H1 (cell line): ENCODE results near the gene CAMK1G. TPM values are rescaled to one million over a fixed set of nuclear protein-coding genes. Genes with fewer than 3 reads are reported as not detected.

Source experiments
- CTCF ChIA-PET: fragments of 300-600 bp; sonication (Branson Sonifier 250); formaldehyde crosslinking; loops from one replicate; lab custom pipeline; 2021; ENCODE audit not compliant: partially characterized antibody; lab: Charles Lee
- POLR2A ChIA-PET: fragments of 300-600 bp; sonication (Branson Sonifier 250); formaldehyde crosslinking; loops from one replicate; lab custom pipeline; 2021; ENCODE audit warnings: inconsistent platforms; ENCODE audit not compliant: partially characterized antibody; lab: Charles Lee
- DNase-seq, 2 experiments: peaks; one replicate each; pipeline versions ENCODE4 v3.0.0 to v3.0.0-alpha.2; 2010 to 2022; ENCODE audit warnings: low spot score in 2 of 2, low read depth in 1 of 2, mixed read lengths in 1 of 2
- FAIRE-seq: peaks from 2 replicates; lab custom pipeline; 2011; peaks lifted over from hg19 to GRCh38; lab: Jason Lieb, UNC
- H2AFZ ChIP-seq: 2 replicates; pipeline ENCODE4 v1.8.1; 2012; ENCODE audit warnings: low read length, inconsistent platforms
- H2AK5ac ChIP-seq: 2 replicates; pipeline ENCODE4 v1.6.1; 2013; ENCODE audit warnings: low read depth, low read length
- H2BK120ac ChIP-seq: replicated peaks from 2 replicates; pipeline ENCODE3; 2013; ENCODE audit warnings: low read depth, low read length, inconsistent platforms
- H2BK12ac ChIP-seq: 2 replicates; pipeline ENCODE4 v1.6.1; 2013; ENCODE audit warnings: low read depth, low read length
- H2BK15ac ChIP-seq: 2 replicates; pipeline ENCODE4 v1.6.1; 2013; ENCODE audit warnings: low read length
- H2BK20ac ChIP-seq: 2 replicates; pipeline ENCODE4 v1.6.1; 2013; ENCODE audit warnings: low read length
- H2BK5ac ChIP-seq: 2 replicates; pipeline ENCODE4 v1.6.1; 2013; ENCODE audit warnings: low read depth, low read length
- H3K14ac ChIP-seq: 2 replicates; pipeline ENCODE4 v1.6.1; 2013; ENCODE audit warnings: inconsistent platforms; ENCODE audit not compliant: insufficient read length
- H3K18ac ChIP-seq: 2 replicates; pipeline ENCODE4 v1.6.1; 2013; ENCODE audit warnings: low read length; ENCODE audit errors: extremely low read depth
- H3K23ac ChIP-seq: 2 replicates; pipeline ENCODE4 v1.6.1; 2013; ENCODE audit warnings: inconsistent platforms; ENCODE audit not compliant: insufficient read length
- H3K23me2 ChIP-seq: 2 replicates; pipeline ENCODE4 v1.6.1; 2013; ENCODE audit warnings: low read depth, low read length
- H3K27ac ChIP-seq: 2 replicates; pipeline ENCODE4 v1.6.1; 2011; ENCODE audit warnings: low read depth, low read length, inconsistent platforms
- H3K27me3 ChIP-seq, 4 experiments: replicated peaks in 1 of 4; 1 replicate in 1 of 4; 2 replicates in 3 of 4; pipeline versions ENCODE4 v1.6.1 to v1.8.1; 2011 to 2013; ENCODE audit warnings: low read length in 3 of 4, mild to moderate bottlenecking in 3 of 4, inconsistent platforms in 2 of 4, mixed read lengths in 2 of 4, moderate library complexity in 1 of 4; ENCODE audit not compliant: control insufficient read depth in 3 of 4, insufficient read depth in 3 of 4; ENCODE audit errors: extremely low read depth in 1 of 4
- H3K36me3 ChIP-seq, 4 experiments: 2 replicates each; pipeline versions ENCODE4 v1.6.1 to v1.8.1; 2011 to 2013; ENCODE audit warnings: mild to moderate bottlenecking in 4 of 4, low read length in 3 of 4, moderate library complexity in 2 of 4, control low read depth in 1 of 4, inconsistent platforms in 1 of 4; ENCODE audit not compliant: insufficient read depth in 4 of 4, control insufficient read depth in 2 of 4
- H3K4ac ChIP-seq: replicated peaks from 2 replicates; pipeline ENCODE3; 2013; ENCODE audit warnings: low read length, low read depth, mixed read lengths, inconsistent platforms; ENCODE audit not compliant: insufficient read length
- H3K4me1 ChIP-seq, 4 experiments: replicated peaks in 1 of 4; 1 replicate in 1 of 4; 2 replicates in 3 of 4; pipeline versions ENCODE4 v1.6.1 to v1.8.1; 2011 to 2013; ENCODE audit warnings: low read length in 3 of 4, inconsistent platforms in 2 of 4, mixed read lengths in 1 of 4; ENCODE audit not compliant: insufficient read depth in 4 of 4, control insufficient read depth in 3 of 4
- H3K4me2 ChIP-seq, 2 experiments: 2 replicates each; pipeline versions ENCODE4 v1.6.1 to v1.8.1; 2011 to 2013; ENCODE audit warnings: low read depth in 2 of 2, low read length in 2 of 2, control low read depth in 1 of 2, inconsistent platforms in 1 of 2, mild to moderate bottlenecking in 1 of 2; ENCODE audit not compliant: insufficient read depth in 1 of 2
- H3K4me3 ChIP-seq, 4 experiments: fragments of 200-600, 300-600 bp in 1 of 4; sonication (generic), shearing (Covaris generic), sonication (Bioruptor Twin) in 1 of 4; 2 replicates each; pipeline versions ENCODE4 v1.5.1 to v1.8.1; 2011 to 2016; ENCODE audit warnings: low read length in 4 of 4, low read depth in 3 of 4, control low read depth in 2 of 4, inconsistent platforms in 2 of 4, mild to moderate bottlenecking in 2 of 4, mixed read lengths in 1 of 4, moderate library complexity in 1 of 4; ENCODE audit not compliant: insufficient read depth in 2 of 4; ENCODE audit errors: extremely low read depth in 1 of 4
- H3K56ac ChIP-seq: replicated peaks from 2 replicates; pipeline ENCODE3; 2013; ENCODE audit warnings: low read depth, mild to moderate bottlenecking, mixed read lengths, low read length, inconsistent platforms; ENCODE audit not compliant: insufficient read length
- H3K79me1 ChIP-seq: 2 replicates; pipeline ENCODE4 v1.6.1; 2013; ENCODE audit warnings: low read depth, low read length, control low read depth
- H3K79me2 ChIP-seq, 2 experiments: 2 replicates each; pipeline versions ENCODE4 v1.6.1 to v1.8.1; 2012 to 2013; ENCODE audit warnings: low read length in 2 of 2, mild to moderate bottlenecking in 2 of 2, inconsistent platforms in 1 of 2; ENCODE audit not compliant: insufficient read depth in 2 of 2, control insufficient read depth in 1 of 2
- H3K9ac ChIP-seq, 4 experiments: replicated peaks in 1 of 4; 1 replicate in 1 of 4; 2 replicates in 3 of 4; pipeline versions ENCODE4 v1.6.1 to v1.8.1; 2011 to 2013; ENCODE audit warnings: low read depth in 3 of 4, low read length in 3 of 4, control low read depth in 2 of 4, mild to moderate bottlenecking in 2 of 4, moderate library complexity in 2 of 4, inconsistent platforms in 1 of 4; ENCODE audit errors: extremely low read depth in 1 of 4
- H3K9me3 ChIP-seq, 2 experiments: 2 replicates each; pipeline versions ENCODE4 v1.6.1 to v1.8.1; 2012 to 2013; ENCODE audit warnings: mild to moderate bottlenecking in 2 of 2, moderate library complexity in 2 of 2, control low read depth in 1 of 2, inconsistent platforms in 1 of 2, low read depth in 1 of 2, low read length in 1 of 2, mixed read lengths in 1 of 2; ENCODE audit not compliant: insufficient read depth in 2 of 2
- H4K20me1 ChIP-seq, 2 experiments: replicated peaks in 1 of 2; 2 replicates each; pipeline versions ENCODE3 to v1.8.1; 2011 to 2013; ENCODE audit warnings: inconsistent platforms in 2 of 2, low read length in 2 of 2, mild to moderate bottlenecking in 1 of 2; ENCODE audit not compliant: insufficient read depth in 2 of 2, control insufficient read depth in 1 of 2
- H4K5ac ChIP-seq: 2 replicates; pipeline ENCODE4 v1.6.1; 2013; ENCODE audit warnings: low read length, low read depth, mixed read lengths, inconsistent platforms; ENCODE audit not compliant: insufficient read length
- H4K8ac ChIP-seq: 2 replicates; pipeline ENCODE4 v1.8.0; 2013; ENCODE audit warnings: mild to moderate bottlenecking, moderate library complexity, low read length, inconsistent platforms; ENCODE audit not compliant: insufficient read depth; ENCODE audit errors: extremely low read depth
- H4K91ac ChIP-seq: replicated peaks from 2 replicates; pipeline ENCODE3; 2013; ENCODE audit warnings: low read length, mixed read lengths, inconsistent platforms; ENCODE audit not compliant: insufficient read length
- ATF3 ChIP-seq: IDR thresholded peaks from 2 replicates; pipeline ENCODE4 v1.6.1; 2011; ENCODE audit warnings: low read depth, mild to moderate bottlenecking, low read length; ENCODE audit not compliant: insufficient read depth
- CTCF ChIP-seq, 3 experiments: IDR thresholded peaks; 1 replicate in 2 of 3; 2 replicates in 1 of 3; pipeline versions ENCODE4 v1.5.1 to v1.6.1; 2011; ENCODE audit warnings: low read length in 3 of 3, mild to moderate bottlenecking in 3 of 3, inconsistent platforms in 2 of 3, low read depth in 1 of 3, moderate library complexity in 1 of 3; ENCODE audit not compliant: insufficient read depth in 1 of 3; ENCODE audit errors: control extremely low read depth in 1 of 3
- MAX ChIP-seq: IDR thresholded peaks from 2 replicates; pipeline ENCODE4 v1.6.1; 2012; ENCODE audit warnings: inconsistent platforms
- RXRA ChIP-seq: IDR thresholded peaks from 2 replicates; pipeline ENCODE4 v1.6.1; 2011; ENCODE audit warnings: low read depth, mild to moderate bottlenecking, low read length, moderate library complexity; ENCODE audit not compliant: insufficient read depth
- SP2 ChIP-seq: IDR thresholded peaks from 2 replicates; pipeline ENCODE4 v1.6.1; 2012; ENCODE audit warnings: mild to moderate bottlenecking, low read length, inconsistent platforms
- WGBS, 2 experiments: shearing (Covaris generic) in 1 of 2; methylation state at CpG; one replicate each; pipeline versions ENCODE4 v1.1.6 to v1.1.7; 2013 to 2015; ENCODE audit warnings: low lambda C conversion rate in 2 of 2, mixed read lengths in 2 of 2, inconsistent platforms in 1 of 2, low coverage in 1 of 2, missing lambda C conversion rate in 1 of 2; ENCODE audit not compliant: insufficient replicate concordance in 2 of 2, insufficient coverage in 1 of 2, insufficient read length in 1 of 2; ENCODE audit errors: extremely low coverage in 1 of 2, missing lambda C conversion rate in 1 of 2; 5-methylcytosine and 5-hydroxymethylcytosine counted together
- polyA plus RNA-seq, 7 experiments: library from polyadenylated mRNA; depleted of rRNA in 3 of 7; stranded (reverse) in 5 of 7; unstranded in 2 of 7; fragments of >200 nt in 5 of 7; fragments of 200-250 nt in 2 of 7; gene quantifications; 1 replicate in 5 of 7; 2 replicates in 1 of 7; 4 replicates in 1 of 7; pipeline versions ENCODE4 v1.2.1 to v1.2.3, GENCODE V29; 2011 to 2013; ENCODE audit warnings: missing spikeins in 2 of 7, mixed read lengths in 2 of 7
- total RNA-seq: library from RNA; stranded (reverse); fragmentation: NEBNext Ultra II Directional; extraction: Animal tissue kit (Norgen Biotek cat#: 25700); gene quantifications from 2 replicates; pipeline ENCODE4 v1.2.1, GENCODE V29; 2021

The CAMK1G gene
- total and polyA plus RNA-seq, 2 of the 8 experiments (the other 6 are each of a cell fraction or from before 2014, with no cell fraction given) = 1.00 to 1.0 TPM

- H3K4ac ChIP-seq = no peak overlapping the region
- H4K8ac ChIP-seq = no peak overlapping the region
- 85% methylated on average over 10 of the region's 10 CpGs; no CpG with 5 or more reads in 1 of the 2 experiments for WGBS, 2 experiments
- H3K23me2 ChIP-seq = no peaks in the 10 kb centered on the region; the same call in 1 of the 2 replicates
- no peaks in the 10 kb centered on the region for H4K20me1 ChIP-seq
- no peaks in the 10 kb centered on the region for H3K79me2 ChIP-seq
- no peak overlapping the region for H2BK120ac ChIP-seq
- H3K4me1 ChIP-seq = no peaks in the 10 kb centered on the region; a peak in 2 of 7 replicates
- no peaks in the 10 kb centered on the region for H3K9me3 ChIP-seq
- DNase-seq (no peak), FAIRE-seq (no peak)
- no peak overlapping the region for H2AFZ ChIP-seq
- no peak overlapping the region for H3K14ac ChIP-seq
- no peaks in the 10 kb centered on the region for H3K27me3 ChIP-seq
- no peak overlapping the region for H3K9ac ChIP-seq
- no peak overlapping the region for H3K23ac ChIP-seq
- no peak overlapping the region for H4K91ac ChIP-seq
- no peak overlapping the region for H2BK12ac ChIP-seq
- H3K4me2 ChIP-seq = no peak overlapping the region
- ChIA-PET POLR2A (no interaction called here), CTCF (interaction anchor here (0.6 to 28.8 kb wide), 11 partner anchors 7 to 309 kb away, joined by 3 to 636 read pairs (median 6); partner anchors contain the start of gene CAMK1G)
- no peak overlapping the region for H3K18ac ChIP-seq
- no peak overlapping the region for H2BK20ac ChIP-seq
- no peak overlapping the region for H3K27ac ChIP-seq
- H4K5ac ChIP-seq = no peak overlapping the region
- H3K56ac ChIP-seq = no peak overlapping the region
- H2AK5ac ChIP-seq = no peak overlapping the region
- H3K4me3 ChIP-seq = no peak overlapping the region
- H2BK15ac ChIP-seq = no peak overlapping the region
- no peaks in the 10 kb centered on the region for H3K79me1 ChIP-seq
- no peaks in the 10 kb centered on the region for H3K36me3 ChIP-seq
- no peak overlapping the region for H2BK5ac ChIP-seq
- TF ChIP-seq MAX (no peak), RXRA (no peak), SP2 (no peak), CTCF (IDR thresholded peaks at IDR 0.05; ENCODE audit: control extremely low read depth in 1 of 3, insufficient read depth in 1 of 3, low read depth in 1 of 3, low read length in 3 of 3) (no peak), ATF3 (no peak)
Measured at GRCh38 chr1:209617047-209617673, 33.6 kb downstream of the CAMK1G start.
